Skeletal muscle tissue (tissue), 4 donors: ENCODE results near the gene STX1A. TPM values are rescaled to one million over a fixed set of nuclear protein-coding genes. Genes with fewer than 3 reads are reported as not detected.
"Not testable (repeated sequence)": the region's sequence is repeated elsewhere in the genome, so short reads cannot be mapped to it uniquely, and the experiment has no call there.

Experiments
- H3K27ac ChIP-seq: one replicate; pipeline ENCODE4 v1.7.0; 2013; ENCODE audit warnings: mild to moderate bottlenecking, low read depth, low read length, inconsistent platforms
- H3K27me3 ChIP-seq, 3 donors: one replicate each; pipeline ENCODE4 v1.7.0; 2013; ENCODE audit warnings: low read length in 3 of 3; ENCODE audit not compliant: control insufficient read depth in 3 of 3, insufficient read depth in 3 of 3
- H3K36me3 ChIP-seq, 3 donors: one replicate each; pipeline ENCODE4 v1.7.0; 2013; ENCODE audit warnings: low read length in 3 of 3; ENCODE audit not compliant: control insufficient read depth in 3 of 3, insufficient read depth in 3 of 3
- H3K4me1 ChIP-seq, 3 donors: one replicate each; pipeline ENCODE4 v1.7.0; 2013; ENCODE audit warnings: low read length in 3 of 3, mild to moderate bottlenecking in 3 of 3; ENCODE audit not compliant: control insufficient read depth in 3 of 3, insufficient read depth in 3 of 3
- H3K4me3 ChIP-seq, 3 donors: one replicate each; pipeline ENCODE4 v1.7.0; 2013; ENCODE audit warnings: low read length in 3 of 3
- H3K9ac ChIP-seq, 3 donors: one replicate each; pipeline ENCODE4 v1.7.0; 2013; ENCODE audit warnings: low read length in 3 of 3, mild to moderate bottlenecking in 3 of 3, moderate library complexity in 2 of 3, low read depth in 1 of 3
- H3K9me3 ChIP-seq, 3 donors: one replicate each; pipeline ENCODE4 v1.7.0; 2013; ENCODE audit warnings: low read length in 3 of 3; ENCODE audit not compliant: control insufficient read depth in 3 of 3
- total RNA-seq: library from RNA; depleted of rRNA; stranded (reverse); fragments of >200 nt; gene quantifications from one replicate; pipeline ENCODE4 v1.2.3, GENCODE V29; 2014
- donor health status: Osteomylitis.

The STX1A gene
- total RNA-seq, 1 donor from 2014 or later = 8.4 TPM

- not testable (repeated sequence) for H3K4me3 ChIP-seq, H3K27me3 ChIP-seq, H3K9ac ChIP-seq, H3K9me3 ChIP-seq, H3K27ac ChIP-seq, H3K36me3 ChIP-seq
- H3K4me1 ChIP-seq = peaks cover 20 to 32% (median 21%) of the 10 kb centered on the region in 3 donors
These were observed 2.7 kb upstream of the STX1A start for GRCh38 chr7:73722182-73722581.

GRCh38 chr7:73721377-73721817 lies 1.9 kb upstream of the STX1A start:
- H3K4me1 ChIP-seq = peaks cover 23 to 37% (median 26%) of the 10 kb centered on the region in 3 donors
- no peaks in the 10 kb centered on the region for H3K36me3 ChIP-seq
- peak overlapping the region; percentile 49 for H3K27ac ChIP-seq
- H3K9me3 ChIP-seq = no peaks in the 10 kb centered on the region
- no peak overlapping the region for H3K4me3 ChIP-seq
- peak overlapping the region in 1 of 3 donors; percentile 16 for H3K9ac ChIP-seq
- no peaks in the 10 kb centered on the region for H3K27me3 ChIP-seq

GRCh38 chr7:73720443-73720842 lies 974 bp upstream of the STX1A start:
- peak overlapping the region in 1 of 3 donors; percentile 68 for H3K9ac ChIP-seq
- H3K4me3 ChIP-seq, H3K9me3 ChIP-seq, H3K27ac ChIP-seq, H3K27me3 ChIP-seq, H3K36me3 ChIP-seq: not testable (repeated sequence)
- peaks cover 23 to 34% (median 26%) of the 10 kb centered on the region in 3 donors for H3K4me1 ChIP-seq

- no peak overlapping the region for H3K27ac ChIP-seq
- H3K9me3 ChIP-seq = no peaks in the 10 kb centered on the region
- peaks cover 23 to 34% (median 26%) of the 10 kb centered on the region in 3 donors for H3K4me1 ChIP-seq
- peak overlapping the region in 2 of 3 donors; percentile 43 to 68 for H3K9ac ChIP-seq
- no peaks in the 10 kb centered on the region for H3K36me3 ChIP-seq
- H3K4me3 ChIP-seq = peak overlapping the region; percentile 48 to 70 (median 54)
- H3K27me3 ChIP-seq = no peaks in the 10 kb centered on the region
These were observed 319 bp upstream of the STX1A start for GRCh38 chr7:73719806-73720169.

GRCh38 chr7:73718438-73718881 lies 1.0 kb downstream of the STX1A start:
- Histone ChIP-seq H3K27me3 (no peaks in the 10 kb centered on the region), H3K36me3 (no peaks in the 10 kb centered on the region), H3K4me3 (peak overlapping the region; percentile 60 to 82 (median 74)), H3K9me3 (no peaks in the 10 kb centered on the region), H3K27ac (no peak overlapping the region), H3K9ac (peak overlapping the region; percentile 33 to 85 (median 74)), H3K4me1 (peaks cover 23 to 34% (median 26%) of the 10 kb centered on the region in 3 donors)

- no peaks in the 10 kb centered on the region for H3K9me3 ChIP-seq
- H3K27me3 ChIP-seq = no peaks in the 10 kb centered on the region
- H3K27ac ChIP-seq = no peak overlapping the region
- H3K36me3 ChIP-seq = no peaks in the 10 kb centered on the region
- H3K4me1 ChIP-seq = peaks cover 23 to 34% (median 26%) of the 10 kb centered on the region in 3 donors
- peak overlapping the region in 1 of 3 donors; percentile 85 for H3K9ac ChIP-seq
- H3K4me3 ChIP-seq = no peak overlapping the region
These were observed 1.5 kb downstream of the STX1A start for GRCh38 chr7:73717991-73718405.

- peaks cover 23 to 34% (median 26%) of the 10 kb centered on the region in 3 donors for H3K4me1 ChIP-seq
- H3K27ac ChIP-seq = no peak overlapping the region
- no peaks in the 10 kb centered on the region for H3K9me3 ChIP-seq
- H3K4me3 ChIP-seq = no peak overlapping the region
- no peaks in the 10 kb centered on the region for H3K27me3 ChIP-seq
- H3K36me3 ChIP-seq = no peaks in the 10 kb centered on the region
- H3K9ac ChIP-seq = peak overlapping the region in 1 of 3 donors; percentile 33
These were observed 2.3 kb downstream of the STX1A start for GRCh38 chr7:73717025-73717807.

- Histone ChIP-seq H3K27me3 (no peaks in the 10 kb centered on the region), H3K4me1 (peaks cover 19 to 29% (median 23%) of the 10 kb centered on the region in 3 donors), H3K36me3 (no peaks in the 10 kb centered on the region), H3K9ac (peak overlapping the region in 1 of 3 donors; percentile 33), H3K27ac (no peak overlapping the region), H3K4me3 (no peak overlapping the region), H3K9me3 (no peaks in the 10 kb centered on the region)
These were observed 3.1 kb downstream of the STX1A start for GRCh38 chr7:73716318-73716890.

GRCh38 chr7:73715648-73716317 lies 3.7 kb downstream of the STX1A start:
- H3K9ac ChIP-seq = no peak overlapping the region
- no peak overlapping the region for H3K27ac ChIP-seq
- peaks cover 15 to 23% (median 22%) of the 10 kb centered on the region in 3 donors for H3K4me1 ChIP-seq
- H3K27me3 ChIP-seq = no peaks in the 10 kb centered on the region
- no peaks in the 10 kb centered on the region for H3K9me3 ChIP-seq
- no peak overlapping the region for H3K4me3 ChIP-seq
- no peaks in the 10 kb centered on the region for H3K36me3 ChIP-seq

- not testable (repeated sequence) for H3K9me3 ChIP-seq, H3K27me3 ChIP-seq, H3K27ac ChIP-seq, H3K36me3 ChIP-seq, H3K9ac ChIP-seq, H3K4me3 ChIP-seq
- peaks cover 6 to 16% (median 12%) of the 10 kb centered on the region in 3 donors for H3K4me1 ChIP-seq
These were observed 6.2 kb downstream of the STX1A start for GRCh38 chr7:73713319-73713718.
